ENCODE data around the gene TRAPPC10. TPM values are rescaled to one million over a fixed set of nuclear protein-coding genes. Genes with fewer than 3 reads are reported as not detected.

TRAPPC10 gene
- total and polyA plus RNA-seq, 2 experiments from 2014 or later, result 9.9 to 21.0 TPM

GRCh38 chr21:44024257-44024656 lies 12.1 kb downstream of the TRAPPC10 start:
- WGBS, 2 experiments (ENCODE audit: low coverage in 1 of 2, low lambda C conversion rate in 2 of 2, missing lambda C conversion rate in 2 of 2), result 100% methylated on average over 1 of the region's 1 CpG
- no peaks in the 10 kb centered on the region for H3K36me3 ChIP-seq (ENCODE audit: low read depth)
- H3K9me2 ChIP-seq (ENCODE audit: insufficient read depth), result no peaks in the 10 kb centered on the region
- no peaks in the 10 kb centered on the region for H3K27me3 ChIP-seq (replicated peaks; ENCODE audit: insufficient read depth)
- H3K4me3 ChIP-seq, result no peak overlapping the region
- no peak overlapping the region for H3K4me2 ChIP-seq (ENCODE audit: unreplicated experiment)
- H3K79me2 ChIP-seq (ENCODE audit: insufficient read depth), result peaks cover 100% of the 10 kb centered on the region
- no peak for DNase-seq
- TF ChIP-seq EZH2phosphoT487 (IDR thresholded peaks at IDR 0.05; ENCODE audit: insufficient read depth, low read depth) (no peak), EZH2 (IDR thresholded peaks at IDR 0.05; ENCODE audit: insufficient read depth, poor library complexity, severe bottlenecking) (no peak)
- H2AFZ ChIP-seq, result no peak overlapping the region
- peaks cover 25% of the 10 kb centered on the region for H3K4me1 ChIP-seq (ENCODE audit: insufficient read depth)
- peak overlapping the region; percentile 90 for H3K27ac ChIP-seq
- H3F3A ChIP-seq (ENCODE audit: insufficient read depth), result peaks cover 37% of the 10 kb centered on the region
- in situ Hi-C loops (cut with MboI), result no loop called here
- H4K20me1 ChIP-seq (ENCODE audit: insufficient read depth), result peaks cover 8% of the 10 kb centered on the region; the same call in 1 of the 2 replicates
- no peak overlapping the region for H3K9ac ChIP-seq
- no peaks in the 10 kb centered on the region for H3K9me3 ChIP-seq (ENCODE audit: low read depth)

- no peaks in the 10 kb centered on the region for H3K9me3 ChIP-seq (ENCODE audit: low read depth)
- H3K79me2 ChIP-seq (ENCODE audit: insufficient read depth), result peaks cover 100% of the 10 kb centered on the region
- peak overlapping the region; percentile 72 for H3K4me2 ChIP-seq (ENCODE audit: unreplicated experiment)
- no peaks in the 10 kb centered on the region for H3K36me3 ChIP-seq (ENCODE audit: low read depth)
- H3K27me3 ChIP-seq (replicated peaks; ENCODE audit: insufficient read depth), result no peaks in the 10 kb centered on the region
- peaks cover 25% of the 10 kb centered on the region for H3K4me1 ChIP-seq (ENCODE audit: insufficient read depth)
- DNase-seq, result peak; percentile 87
- H2AFZ ChIP-seq, result peak overlapping the region; percentile 56
- H3K4me3 ChIP-seq, result peak overlapping the region; percentile 28
- peak overlapping the region; percentile 65 for H3K9ac ChIP-seq
- H3F3A ChIP-seq (ENCODE audit: insufficient read depth), result peaks cover 37% of the 10 kb centered on the region
- in situ Hi-C loops (cut with MboI), result no loop called here
- peak overlapping the region; percentile 90 for H3K27ac ChIP-seq
- peaks cover 8% of the 10 kb centered on the region; the same call in 1 of the 2 replicates for H4K20me1 ChIP-seq (ENCODE audit: insufficient read depth)
- WGBS, 2 experiments (ENCODE audit: low coverage in 1 of 2, low lambda C conversion rate in 2 of 2, missing lambda C conversion rate in 2 of 2), result 11 to 13% methylated on average over 8 of the region's 8 CpGs
- no peaks in the 10 kb centered on the region for H3K9me2 ChIP-seq (ENCODE audit: insufficient read depth)
- no peak for TF ChIP-seq EZH2phosphoT487 (IDR thresholded peaks at IDR 0.05; ENCODE audit: insufficient read depth, low read depth)
- TF ChIP-seq EZH2 (IDR thresholded peaks at IDR 0.05; ENCODE audit: insufficient read depth, poor library complexity, severe bottlenecking), result no peak
Measured at GRCh38 chr21:44024887-44025353, 12.8 kb downstream of the TRAPPC10 start.

- H3K4me1 ChIP-seq (ENCODE audit: insufficient read depth), result peaks cover 25% of the 10 kb centered on the region
- H2AFZ ChIP-seq, result no peak overlapping the region
- H3K4me3 ChIP-seq, result no peak overlapping the region
- no peak for DNase-seq
- WGBS, 2 experiments (ENCODE audit: low coverage in 1 of 2, low lambda C conversion rate in 2 of 2, missing lambda C conversion rate in 2 of 2), result 92 to 93% methylated on average over 7 to 8 of the region's 8 CpGs
- peaks cover 37% of the 10 kb centered on the region for H3F3A ChIP-seq (ENCODE audit: insufficient read depth)
- H3K9me2 ChIP-seq (ENCODE audit: insufficient read depth), result no peaks in the 10 kb centered on the region
- peaks cover 100% of the 10 kb centered on the region for H3K79me2 ChIP-seq (ENCODE audit: insufficient read depth)
- no peak overlapping the region for H3K4me2 ChIP-seq (ENCODE audit: unreplicated experiment)
- no peaks in the 10 kb centered on the region for H3K9me3 ChIP-seq (ENCODE audit: low read depth)
- no peak overlapping the region for H3K27ac ChIP-seq
- TF ChIP-seq EZH2phosphoT487 (IDR thresholded peaks at IDR 0.05; ENCODE audit: insufficient read depth, low read depth), result no peak
- TF ChIP-seq EZH2 (IDR thresholded peaks at IDR 0.05; ENCODE audit: insufficient read depth, poor library complexity, severe bottlenecking), result no peak
- in situ Hi-C loops (cut with MboI), result no loop called here
- H3K9ac ChIP-seq, result no peak overlapping the region
- peaks cover 3% of the 10 kb centered on the region for H3K36me3 ChIP-seq (ENCODE audit: low read depth)
- peaks cover 8% of the 10 kb centered on the region; the same call in 1 of the 2 replicates for H4K20me1 ChIP-seq (ENCODE audit: insufficient read depth)
- H3K27me3 ChIP-seq (replicated peaks; ENCODE audit: insufficient read depth), result no peaks in the 10 kb centered on the region
Measured at GRCh38 chr21:44027607-44028286, 15.6 kb downstream of the TRAPPC10 start.

GRCh38 chr21:44028287-44028659 lies 16.2 kb downstream of the TRAPPC10 start:
- Histone ChIP-seq H3K9me2 (ENCODE audit: insufficient read depth) (no peaks in the 10 kb centered on the region), H2AFZ (no peak overlapping the region), H3K9me3 (ENCODE audit: low read depth) (no peaks in the 10 kb centered on the region), H3K9ac (no peak overlapping the region), H3K27ac (no peak overlapping the region), H3K4me1 (ENCODE audit: insufficient read depth) (peaks cover 25% of the 10 kb centered on the region), H3K4me2 (ENCODE audit: unreplicated experiment) (no peak overlapping the region), H3K27me3 (replicated peaks; ENCODE audit: insufficient read depth) (no peaks in the 10 kb centered on the region), H3K36me3 (ENCODE audit: low read depth) (peaks cover 8% of the 10 kb centered on the region), H3F3A (ENCODE audit: insufficient read depth) (peaks cover 37% of the 10 kb centered on the region), H3K4me3 (no peak overlapping the region), H4K20me1 (ENCODE audit: insufficient read depth) (peaks cover 8% of the 10 kb centered on the region; the same call in 1 of the 2 replicates), H3K79me2 (ENCODE audit: insufficient read depth) (peaks cover 100% of the 10 kb centered on the region)
- DNase-seq, result no peak
- in situ Hi-C loops (cut with MboI), result no loop called here
- TF ChIP-seq EZH2 (IDR thresholded peaks at IDR 0.05; ENCODE audit: insufficient read depth, poor library complexity, severe bottlenecking) (no peak), EZH2phosphoT487 (IDR thresholded peaks at IDR 0.05; ENCODE audit: insufficient read depth, low read depth) (no peak)
- WGBS, 2 experiments (ENCODE audit: low coverage in 1 of 2, low lambda C conversion rate in 2 of 2, missing lambda C conversion rate in 2 of 2), result 93 to 97% methylated on average over 6 of the region's 6 CpGs

All from GM23248 (cell line).